T-helper 2 cell (primary cell): Measurements from ENCODE around the gene PHGDH.
"Not testable (repeated sequence)": the region's sequence is repeated elsewhere in the genome, so short reads cannot be mapped to it uniquely, and the experiment has no call there.

ENCODE experiments used
- DNase-seq, 5 experiments: peaks; one replicate each; pipeline versions ENCODE4 v3.0.0 to v3.0.0-alpha.2; 2012 to 2022
- total RNA-seq, 2 donors: gene quantifications; one replicate each; lab custom pipeline; 2026; lab: John Stamatoyannopoulos, UW

Gene PHGDH
- 4.7 to 4.8 reads per million in 2 donors for total RNA-seq

GRCh38 chr1:119711804-119712341 lies at the start of gene PHGDH:
PHGDH (plus strand) TSS chr1:119711934; CDS start chr1:119712023, 89 bp downstream.
- DNase-seq, result peak in 1 of 5 experiments; percentile 82

- DNase-seq, result no peak
These were observed 49.7 kb upstream of the PHGDH start for GRCh38 chr1:119662034-119662437.

- no peak for DNase-seq
These were observed 47.7 kb upstream of the PHGDH start for GRCh38 chr1:119664067-119664466.

- DNase-seq, result no peak
These were observed 44.6 kb upstream of the PHGDH start for GRCh38 chr1:119667173-119667572.

- DNase-seq, result no peak
These were observed 40.8 kb upstream of the PHGDH start for GRCh38 chr1:119670898-119671297.

GRCh38 chr1:119673171-119673940 lies 38.4 kb upstream of the PHGDH start:
- no peak for DNase-seq

GRCh38 chr1:119674111-119674526 lies 37.6 kb upstream of the PHGDH start:
- DNase-seq, result no peak

GRCh38 chr1:119674835-119675289 lies 36.9 kb upstream of the PHGDH start:
- peak in 2 of 5 experiments; percentile 3 to 74 for DNase-seq

- DNase-seq, result peak in 3 of 5 experiments; percentile 28 to 69 (median 38)
These were observed 36.1 kb upstream of the PHGDH start for GRCh38 chr1:119675349-119676345.

GRCh38 chr1:119676571-119677206 lies 35.0 kb upstream of the PHGDH start:
- no peak for DNase-seq

- no peak for DNase-seq
These were observed 32.5 kb upstream of the PHGDH start for GRCh38 chr1:119679223-119679622.

- no peak for DNase-seq
These were observed 31.5 kb upstream of the PHGDH start for GRCh38 chr1:119680193-119680592.

GRCh38 chr1:119680723-119681122 lies 31.0 kb upstream of the PHGDH start:
- no peak for DNase-seq

- DNase-seq, result no peak
These were observed 30.2 kb upstream of the PHGDH start for GRCh38 chr1:119681560-119681959.

GRCh38 chr1:119682141-119682540 lies 29.6 kb upstream of the PHGDH start:
- no peak for DNase-seq

- no peak for DNase-seq
These were observed 27.8 kb upstream of the PHGDH start for GRCh38 chr1:119683893-119684292.

- no peak for DNase-seq
These were observed 25.1 kb upstream of the PHGDH start for GRCh38 chr1:119686661-119687060.

- no peak for DNase-seq
These were observed 24.2 kb upstream of the PHGDH start for GRCh38 chr1:119687434-119688079.

- no peak for DNase-seq
These were observed 22.9 kb upstream of the PHGDH start for GRCh38 chr1:119688810-119689209.

GRCh38 chr1:119689511-119689910 lies 22.2 kb upstream of the PHGDH start:
- DNase-seq, result no peak

- DNase-seq, result not testable (repeated sequence)
These were observed 14.9 kb upstream of the PHGDH start for GRCh38 chr1:119696863-119697262.

- no peak for DNase-seq
These were observed 14.1 kb upstream of the PHGDH start for GRCh38 chr1:119697598-119697997.
